Measurements from ENCODE around the gene CCDC106. TPM values are rescaled to one million over a fixed set of nuclear protein-coding genes. Genes with fewer than 3 reads are reported as not detected.

The CCDC106 gene
- total RNA-seq, 2 experiments from 2014 or later, result 29.0 to 30.1 TPM

DNA sequence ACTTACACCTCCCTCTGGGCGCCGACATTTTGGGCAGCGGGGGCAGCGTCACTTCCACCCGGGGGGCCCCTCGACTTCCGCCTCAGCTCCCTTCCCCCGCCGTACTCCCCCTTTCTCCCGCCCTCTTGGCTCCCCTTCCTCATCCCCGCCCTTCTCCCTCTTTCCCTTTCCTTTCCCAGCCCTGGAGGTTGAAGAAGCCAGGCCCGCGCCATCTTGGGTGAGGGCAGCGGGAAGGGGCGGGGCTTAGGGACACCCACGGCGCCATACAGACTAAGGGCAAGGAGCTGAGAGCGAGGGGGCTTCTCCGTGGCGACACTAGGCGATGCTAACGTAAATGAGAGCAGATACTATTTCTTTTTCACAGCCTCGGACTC is 48.6 kb upstream of the CCDC106 start, which contains the start of gene FIZ1:
Gene FIZ1, minus strand, starts transcription at position 50 of the 374 bp plus-strand sequence. CDS start 1,652 bp downstream, outside the sequence.
- Histone ChIP-seq H3K27ac (ENCODE audit: low read depth, low read length, poor library complexity, severe bottlenecking) (peak within 1 kb of the TSS; percentile 94), H2AFZ (ENCODE audit: low read length) (peak within 1 kb of the TSS; percentile 66), H4K20me1 (ENCODE audit: insufficient read depth, low read length) (no peaks in the 10 kb centered on the region), H3K4me3 (ENCODE audit: low read depth, low read length, poor library complexity, severe bottlenecking) (peak within 1 kb of the TSS; percentile 74), H3K4me2 (ENCODE audit: low read length) (peak within 1 kb of the TSS; percentile 100), H3K9me2 (ENCODE audit: insufficient read depth, low read length) (no peaks in the 10 kb centered on the region), H3K36me3 (ENCODE audit: insufficient read depth, low read length) (peaks cover 24% of the 10 kb centered on the region), H3K79me2 (ENCODE audit: insufficient read depth, low read depth, low read length) (no peaks in the 10 kb centered on the region), H3K4me1 (ENCODE audit: insufficient read depth, low read length, poor library complexity, severe bottlenecking) (peaks cover 32% of the 10 kb centered on the region), H3K9me3 (ENCODE audit: low read length) (no peaks in the 10 kb centered on the region)
- no TSS peak for BruUV-seq (replicated peaks)
- ChIA-PET CTCF (ENCODE audit: unreplicated experiment) (no interaction called here), POLR2A (interaction anchor here (0.8 to 1.6 kb wide), 4 partner anchors 12 to 48 kb away, joined by 3 to 15 read pairs (median 6); partner anchors contain the start of gene ZNF784)
- intact Hi-C loops (cut with micrococcal nuclease; ENCODE audit: unreplicated experiment), result loop anchor here (1.0 to 2.0 kb wide), 2 partner anchors 19 to 44 kb away; partner anchors contain the start of genes ZNF579 and ZNF581
- TF ChIP-seq, protein P1, sequence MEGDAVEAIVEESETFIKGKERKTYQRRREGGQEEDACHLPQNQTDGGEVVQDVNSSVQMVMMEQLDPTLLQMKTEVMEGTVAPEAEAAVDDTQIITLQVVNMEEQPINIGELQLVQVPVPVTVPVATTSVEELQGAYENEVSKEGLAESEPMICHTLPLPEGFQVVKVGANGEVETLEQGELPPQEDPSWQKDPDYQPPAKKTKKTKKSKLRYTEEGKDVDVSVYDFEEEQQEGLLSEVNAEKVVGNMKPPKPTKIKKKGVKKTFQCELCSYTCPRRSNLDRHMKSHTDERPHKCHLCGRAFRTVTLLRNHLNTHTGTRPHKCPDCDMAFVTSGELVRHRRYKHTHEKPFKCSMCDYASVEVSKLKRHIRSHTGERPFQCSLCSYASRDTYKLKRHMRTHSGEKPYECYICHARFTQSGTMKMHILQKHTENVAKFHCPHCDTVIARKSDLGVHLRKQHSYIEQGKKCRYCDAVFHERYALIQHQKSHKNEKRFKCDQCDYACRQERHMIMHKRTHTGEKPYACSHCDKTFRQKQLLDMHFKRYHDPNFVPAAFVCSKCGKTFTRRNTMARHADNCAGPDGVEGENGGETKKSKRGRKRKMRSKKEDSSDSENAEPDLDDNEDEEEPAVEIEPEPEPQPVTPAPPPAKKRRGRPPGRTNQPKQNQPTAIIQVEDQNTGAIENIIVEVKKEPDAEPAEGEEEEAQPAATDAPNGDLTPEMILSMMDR (conservative IDR thresholded peaks at IDR 0.05; ENCODE audit: low read length), result no peak
- TF ChIP-seq EZH2phosphoT487 (IDR thresholded peaks at IDR 0.05; ENCODE audit: borderline replicate concordance, low read depth, low read length), result no peak
- peak; percentile 98 for DNase-seq (ENCODE audit: low spot score)

DNA sequence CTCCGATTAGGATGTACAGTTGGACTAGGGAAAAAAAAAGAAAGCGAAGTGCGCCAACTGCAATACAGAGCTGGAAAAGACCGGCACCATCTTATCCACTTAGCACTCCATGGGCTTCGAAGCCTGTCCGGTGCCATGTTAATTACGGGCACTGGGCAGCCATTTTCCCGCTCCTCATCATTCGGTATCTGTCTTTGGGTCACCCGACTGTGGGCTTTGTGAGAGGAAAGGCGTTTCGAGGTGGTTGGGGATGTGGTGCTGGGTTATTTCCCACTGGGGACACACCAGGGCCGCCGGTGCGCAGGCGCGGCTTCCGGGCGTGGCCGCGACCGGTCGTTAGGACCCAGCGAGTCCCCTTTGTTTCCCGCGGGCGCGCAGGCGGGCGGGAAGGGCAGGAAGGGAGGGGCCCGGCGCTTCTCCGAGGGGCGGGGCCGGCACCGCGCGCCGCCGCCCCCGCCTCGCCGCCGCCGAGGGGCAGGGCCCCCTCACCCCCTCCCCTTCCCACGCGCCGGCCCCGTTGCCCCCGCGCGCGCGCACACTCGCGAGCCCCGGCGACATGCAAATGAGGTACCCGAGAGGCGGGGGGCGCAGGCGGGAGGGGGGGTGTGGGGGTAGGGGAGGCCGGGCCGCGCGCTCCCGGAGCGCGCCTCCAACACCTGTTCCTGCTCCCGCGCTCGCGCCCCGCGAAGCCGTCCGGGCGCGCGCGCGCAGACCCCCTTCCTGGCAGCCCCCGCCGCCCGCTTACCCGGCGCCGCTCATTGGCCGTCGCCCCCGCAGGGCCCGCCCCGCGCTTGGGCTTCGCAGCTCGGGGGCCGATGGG is 48.0 kb upstream of the CCDC106 start, which contains the start of gene ZNF524:
Gene ZNF524, plus strand, starts transcription at position 447 of the 820 bp plus-strand sequence. CDS start 1,825 bp downstream, outside the sequence.
- TF ChIP-seq, protein P1 (conservative IDR thresholded peaks at IDR 0.05; ENCODE audit: low read length), result no peak
- TF ChIP-seq EZH2phosphoT487 (IDR thresholded peaks at IDR 0.05; ENCODE audit: borderline replicate concordance, low read depth, low read length), result no peak
- ChIA-PET CTCF (ENCODE audit: unreplicated experiment) (interaction anchor here (0.6 kb wide), 1 partner anchor 231 kb away, joined by 7 read pairs; no protein-coding TSS in a partner anchor), POLR2A (interaction anchor here (0.8 to 1.6 kb wide), 3 partner anchors 14 to 47 kb away, joined by 3 to 15 read pairs (median 7); partner anchors contain the start of gene ZNF784)
- no peaks in the 10 kb centered on the region for H3K9me2 ChIP-seq (ENCODE audit: insufficient read depth, low read length)
- no TSS peak for BruUV-seq (replicated peaks)
- H3K4me2 ChIP-seq (ENCODE audit: low read length), result peak within 1 kb of the TSS; percentile 100
- peak within 1 kb of the TSS; percentile 66 for H2AFZ ChIP-seq (ENCODE audit: low read length)
- no peaks in the 10 kb centered on the region for H4K20me1 ChIP-seq (ENCODE audit: insufficient read depth, low read length)
- H3K36me3 ChIP-seq (ENCODE audit: insufficient read depth, low read length), result peaks cover 19% of the 10 kb centered on the region
- no peaks in the 10 kb centered on the region for H3K79me2 ChIP-seq (ENCODE audit: insufficient read depth, low read depth, low read length)
- H3K9me3 ChIP-seq (ENCODE audit: low read length), result no peaks in the 10 kb centered on the region
- intact Hi-C loops (cut with micrococcal nuclease; ENCODE audit: unreplicated experiment), result loop anchor here (1.0 to 2.0 kb wide), 2 partner anchors 19 to 43 kb away; partner anchors contain the start of genes ZNF579 and ZNF581
- H3K27ac ChIP-seq (ENCODE audit: low read depth, low read length, poor library complexity, severe bottlenecking), result peak within 1 kb of the TSS; percentile 94
- H3K4me1 ChIP-seq (ENCODE audit: insufficient read depth, low read length, poor library complexity, severe bottlenecking), result peaks cover 36% of the 10 kb centered on the region
- H3K4me3 ChIP-seq (ENCODE audit: low read depth, low read length, poor library complexity, severe bottlenecking), result peak within 1 kb of the TSS; percentile 74
- peak; percentile 93 for DNase-seq (ENCODE audit: low spot score)

All from OCI-LY7 (cell line).